ENCODE data around the gene ARHGAP24.

ARHGAP24 gene

GRCh38 chr4:85459736-85460135 lies 15.2 kb upstream of the ARHGAP24 start:
- TF ChIP-seq CTCF (IDR thresholded peaks at IDR 0.05; ENCODE audit: poor library complexity, severe bottlenecking): no peak
- Histone ChIP-seq H3K4me1 (ENCODE audit: insufficient read depth, poor library complexity, severe bottlenecking) (no peaks in the 10 kb centered on the region), H3K27me3 (ENCODE audit: insufficient read depth, poor library complexity, severe bottlenecking) (no peaks in the 10 kb centered on the region), H3K4me3 (ENCODE audit: severe bottlenecking) (no peak overlapping the region), H3K36me3 (ENCODE audit: low read depth) (no peaks in the 10 kb centered on the region), H3K9me3 (ENCODE audit: severe bottlenecking) (no peaks in the 10 kb centered on the region), H3K27ac (ENCODE audit: poor library complexity, severe bottlenecking) (no peak overlapping the region)
- DNase-seq (ENCODE audit: low spot score): no peak
- ATAC-seq (ENCODE audit: low read depth): no peak

DNA sequence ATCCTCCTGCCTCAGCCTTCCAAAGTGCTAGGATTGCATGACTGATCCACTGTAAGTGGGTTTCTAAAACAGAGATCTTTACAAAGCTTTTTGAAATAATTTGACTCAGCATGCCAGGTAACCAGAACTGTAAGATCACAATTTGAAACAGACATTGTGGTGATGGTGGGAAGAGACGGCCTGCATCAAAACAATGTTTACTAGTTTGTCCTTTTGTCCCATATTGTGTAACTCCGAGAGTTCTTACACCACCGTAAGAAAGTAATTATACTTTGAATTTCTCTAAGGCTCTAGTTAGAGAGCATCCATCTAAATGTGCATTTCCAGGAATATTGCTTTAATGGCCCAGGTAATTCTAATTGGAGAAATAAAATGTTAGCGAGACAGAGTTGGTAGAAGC lies 594 bp upstream of the ARHGAP24 start:
- DNase-seq (ENCODE audit: low spot score): no peak
- H3K36me3 ChIP-seq (ENCODE audit: low read depth): no peaks in the 10 kb centered on the region
- peak overlapping the region; percentile 41 for H3K4me3 ChIP-seq (ENCODE audit: severe bottlenecking)
- no peaks in the 10 kb centered on the region for H3K4me1 ChIP-seq (ENCODE audit: insufficient read depth, poor library complexity, severe bottlenecking)
- TF ChIP-seq CTCF (IDR thresholded peaks at IDR 0.05; ENCODE audit: poor library complexity, severe bottlenecking): no peak
- H3K9me3 ChIP-seq (ENCODE audit: severe bottlenecking): peaks cover 3% of the 10 kb centered on the region
- H3K27me3 ChIP-seq (ENCODE audit: insufficient read depth, poor library complexity, severe bottlenecking): peaks cover 5% of the 10 kb centered on the region
- ATAC-seq (ENCODE audit: low read depth): no peak
- no peak overlapping the region for H3K27ac ChIP-seq (ENCODE audit: poor library complexity, severe bottlenecking)

DNA sequence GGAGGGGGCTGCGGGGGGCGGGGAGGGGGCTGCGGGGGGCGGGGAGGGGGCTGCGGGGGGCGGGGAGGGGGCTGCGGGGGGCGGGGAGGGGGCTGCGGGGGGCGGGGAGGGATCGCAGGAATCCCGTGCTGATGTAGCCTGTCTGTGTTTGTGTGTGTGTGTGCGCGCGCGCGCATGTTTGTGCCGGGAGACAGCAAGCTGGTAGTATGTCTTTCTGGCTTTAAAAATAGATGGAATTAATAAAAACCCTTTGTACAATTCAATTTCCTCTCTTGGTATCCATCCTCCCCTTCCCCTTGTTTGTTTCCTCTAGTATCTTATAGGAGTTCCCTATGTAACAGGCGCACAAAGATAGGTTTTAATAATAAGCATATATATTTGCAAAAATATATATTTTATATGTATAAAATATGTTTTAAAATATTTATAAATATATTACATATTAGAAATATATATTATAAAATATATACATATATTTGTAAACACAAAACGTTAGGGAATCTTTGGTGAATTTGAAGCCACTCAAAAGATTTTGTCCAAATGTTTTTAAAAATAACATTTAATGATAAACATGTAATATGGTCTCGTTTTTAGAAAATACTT lies 782 bp downstream of the ARHGAP24 start:
- Histone ChIP-seq H3K4me1 (ENCODE audit: insufficient read depth, poor library complexity, severe bottlenecking) (no peaks in the 10 kb centered on the region), H3K9me3 (ENCODE audit: severe bottlenecking) (no peaks in the 10 kb centered on the region), H3K4me3 (ENCODE audit: severe bottlenecking) (peak overlapping the region; percentile 41), H3K27ac (ENCODE audit: poor library complexity, severe bottlenecking) (no peak overlapping the region), H3K36me3 (ENCODE audit: low read depth) (no peaks in the 10 kb centered on the region), H3K27me3 (ENCODE audit: insufficient read depth, poor library complexity, severe bottlenecking) (peaks cover 5% of the 10 kb centered on the region)
- no peak for TF ChIP-seq CTCF (IDR thresholded peaks at IDR 0.05; ENCODE audit: poor library complexity, severe bottlenecking)
- ATAC-seq (ENCODE audit: low read depth): no peak
- no peak for DNase-seq (ENCODE audit: low spot score)

GRCh38 chr4:85476381-85476780 lies 1.4 kb downstream of the ARHGAP24 start:
- no peak for ATAC-seq (ENCODE audit: low read depth)
- Histone ChIP-seq H3K27me3 (ENCODE audit: insufficient read depth, poor library complexity, severe bottlenecking) (peaks cover 5% of the 10 kb centered on the region), H3K27ac (ENCODE audit: poor library complexity, severe bottlenecking) (no peak overlapping the region)

More at GRCh38 chr4:85476381-85476780, 1.4 kb downstream of the ARHGAP24 start:
- Histone ChIP-seq H3K9me3 (ENCODE audit: severe bottlenecking) (no peaks in the 10 kb centered on the region), H3K4me3 (ENCODE audit: severe bottlenecking) (no peak overlapping the region), H3K36me3 (ENCODE audit: low read depth) (no peaks in the 10 kb centered on the region), H3K4me1 (ENCODE audit: insufficient read depth, poor library complexity, severe bottlenecking) (no peaks in the 10 kb centered on the region)
- no peak for TF ChIP-seq CTCF (IDR thresholded peaks at IDR 0.05; ENCODE audit: poor library complexity, severe bottlenecking)
- no peak for DNase-seq (ENCODE audit: low spot score)
